Peyer's patch (tissue), 4 donors: Measurements from ENCODE around the gene ZFPL1.

Experiments
- POLR2A ChIP-seq, 2 donors: fragments of 450-650 bp; IDR thresholded peaks; one replicate each; pipeline ENCODE4 v1.5.1; 2017; ENCODE audit warnings: antibody characterized with exemption in 2 of 2, mild to moderate bottlenecking in 2 of 2, moderate library complexity in 2 of 2
- TF ChIP-seq, protein P1 (sequence below), 6 experiments: fragments of 450-650 bp in 4 of 6; fragments of 200-600 bp in 2 of 6; sonication (generic) in 1 of 6; IDR thresholded peaks; one replicate each; pipeline ENCODE4 v1.5.1; 2017 to 2019; ENCODE audit warnings: antibody characterized with exemption in 6 of 6, mild to moderate bottlenecking in 3 of 6, moderate library complexity in 1 of 6

- TF ChIP-seq, protein P1, sequence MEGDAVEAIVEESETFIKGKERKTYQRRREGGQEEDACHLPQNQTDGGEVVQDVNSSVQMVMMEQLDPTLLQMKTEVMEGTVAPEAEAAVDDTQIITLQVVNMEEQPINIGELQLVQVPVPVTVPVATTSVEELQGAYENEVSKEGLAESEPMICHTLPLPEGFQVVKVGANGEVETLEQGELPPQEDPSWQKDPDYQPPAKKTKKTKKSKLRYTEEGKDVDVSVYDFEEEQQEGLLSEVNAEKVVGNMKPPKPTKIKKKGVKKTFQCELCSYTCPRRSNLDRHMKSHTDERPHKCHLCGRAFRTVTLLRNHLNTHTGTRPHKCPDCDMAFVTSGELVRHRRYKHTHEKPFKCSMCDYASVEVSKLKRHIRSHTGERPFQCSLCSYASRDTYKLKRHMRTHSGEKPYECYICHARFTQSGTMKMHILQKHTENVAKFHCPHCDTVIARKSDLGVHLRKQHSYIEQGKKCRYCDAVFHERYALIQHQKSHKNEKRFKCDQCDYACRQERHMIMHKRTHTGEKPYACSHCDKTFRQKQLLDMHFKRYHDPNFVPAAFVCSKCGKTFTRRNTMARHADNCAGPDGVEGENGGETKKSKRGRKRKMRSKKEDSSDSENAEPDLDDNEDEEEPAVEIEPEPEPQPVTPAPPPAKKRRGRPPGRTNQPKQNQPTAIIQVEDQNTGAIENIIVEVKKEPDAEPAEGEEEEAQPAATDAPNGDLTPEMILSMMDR (IDR thresholded peaks at IDR 0.05): no peak
- no peak for TF ChIP-seq POLR2A (IDR thresholded peaks at IDR 0.05)
Measured at GRCh38 chr11:65047581-65048422, 36.2 kb upstream of the ZFPL1 start.
